Activated B cell treated with CpG ODN at 0.5 μM for 24 hours (primary cell): Measurements from ENCODE around the gene CABP7. TPM values are rescaled to one million over a fixed set of nuclear protein-coding genes. Genes with fewer than 3 reads are reported as not detected.
"Not testable (repeated sequence)": the region's sequence is repeated elsewhere in the genome, so short reads cannot be mapped to it uniquely, and the experiment has no call there.

Experiments used
- ATAC-seq: fragments of 200-7000 bp; cut with Tn5 transposase; one replicate; pipeline ENCODE4 v1.10.0; 2021; ENCODE audit warnings: low read depth, mild to moderate bottlenecking, moderate library complexity
- CTCF ChIA-PET: fragments of 350-600 bp; sonication (Branson Sonifier 250); formaldehyde crosslinking; loops from one replicate; lab custom pipeline; 2021; ENCODE audit warnings: antibody characterized with exemption; lab: Charles Lee
- POLR2A ChIA-PET: fragments of 350-600 bp; sonication (Branson Sonifier 250); formaldehyde crosslinking; loops from one replicate; lab custom pipeline; 2021; ENCODE audit warnings: antibody characterized with exemption; lab: Charles Lee
- DNase-seq: peaks from one replicate; pipeline ENCODE4 v3.0.0; 2022
- H3K27ac Mint-ChIP-seq: one replicate; pipeline ENCODE4 v1.8.0; 2020; ENCODE audit warnings: mixed read lengths
- H3K27me3 Mint-ChIP-seq: one replicate; pipeline ENCODE4 v1.8.0; 2021; ENCODE audit warnings: mixed read lengths
- H3K36me3 Mint-ChIP-seq: one replicate; pipeline ENCODE4 v1.8.0; 2021; ENCODE audit warnings: low read depth, mixed read lengths
- H3K4me1 Mint-ChIP-seq: one replicate; pipeline ENCODE4 v1.8.0; 2021; ENCODE audit warnings: mixed read lengths
- H3K4me3 Mint-ChIP-seq: one replicate; pipeline ENCODE4 v1.8.0; 2020; ENCODE audit warnings: mild to moderate bottlenecking, mixed read lengths
- H3K9me3 Mint-ChIP-seq: one replicate; pipeline ENCODE4 v1.8.0; 2020; ENCODE audit warnings: mixed read lengths
- intact Hi-C: fragments of 100-400 bp; cut with micrococcal nuclease; formaldehyde crosslinking; loops from one replicate; pipeline ENCODE4 v1.15.1; 2024
- total RNA-seq: library from RNA; stranded (reverse); gene quantifications from 2 replicates; pipeline ENCODE4 v1.2.3, GENCODE V29; 2022
- TF ChIP-seq, protein P1 (sequence below): fragments of 200-600 bp; IDR thresholded peaks from one replicate; pipeline ENCODE4 v1.8.0; 2022; ENCODE audit warnings: antibody characterized with exemption, mild to moderate bottlenecking

CABP7 gene
- total RNA-seq, 1 donor from 2014 or later = 0.07 TPM

DNA sequence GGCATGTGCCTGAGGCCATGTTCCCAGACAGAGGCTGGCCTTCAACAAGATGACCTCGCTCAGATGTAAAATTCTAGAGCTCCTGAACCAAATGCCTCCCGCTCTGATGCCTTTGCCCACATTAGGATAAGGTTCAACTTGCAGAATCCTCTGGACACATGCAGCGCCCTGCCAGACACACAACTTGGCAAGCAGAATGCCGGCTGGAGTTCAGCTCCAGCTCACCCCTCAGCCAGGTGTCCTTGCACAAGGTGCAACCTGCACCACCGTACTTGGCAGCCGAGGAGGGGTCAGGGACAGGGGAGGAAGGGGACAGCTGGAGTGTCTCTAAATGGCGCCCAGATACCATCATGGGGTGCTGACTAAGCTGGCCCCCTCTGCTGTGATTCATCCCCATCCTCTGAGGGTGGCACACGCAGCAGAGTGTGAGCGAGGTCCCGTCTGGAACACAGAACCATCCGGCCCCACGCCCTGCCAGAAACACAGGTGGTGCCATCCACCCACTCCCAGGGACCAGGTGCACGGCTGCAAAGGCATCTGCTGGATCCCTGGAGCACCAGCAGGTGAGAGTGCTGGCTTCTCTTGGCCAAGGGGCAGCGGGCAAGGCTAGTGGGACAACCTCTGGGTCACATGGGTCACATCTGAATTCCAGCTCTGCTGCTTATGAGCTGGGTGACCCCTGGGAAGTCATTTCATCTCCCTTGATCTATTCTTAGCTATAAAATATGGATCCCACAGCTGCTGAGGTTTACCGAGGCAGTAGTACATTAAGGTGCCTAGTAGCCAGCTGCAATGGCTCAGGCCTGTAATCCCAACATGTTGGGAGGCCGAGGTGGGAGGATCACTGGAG, 34.2 kb downstream of the CABP7 start:
- peaks cover 8% of the 10 kb centered on the region for H3K36me3 Mint-ChIP-seq
- H3K27me3 Mint-ChIP-seq = no peaks in the 10 kb centered on the region
- H3K4me1 Mint-ChIP-seq = peaks cover 4% of the 10 kb centered on the region
- TF ChIP-seq, protein P1, sequence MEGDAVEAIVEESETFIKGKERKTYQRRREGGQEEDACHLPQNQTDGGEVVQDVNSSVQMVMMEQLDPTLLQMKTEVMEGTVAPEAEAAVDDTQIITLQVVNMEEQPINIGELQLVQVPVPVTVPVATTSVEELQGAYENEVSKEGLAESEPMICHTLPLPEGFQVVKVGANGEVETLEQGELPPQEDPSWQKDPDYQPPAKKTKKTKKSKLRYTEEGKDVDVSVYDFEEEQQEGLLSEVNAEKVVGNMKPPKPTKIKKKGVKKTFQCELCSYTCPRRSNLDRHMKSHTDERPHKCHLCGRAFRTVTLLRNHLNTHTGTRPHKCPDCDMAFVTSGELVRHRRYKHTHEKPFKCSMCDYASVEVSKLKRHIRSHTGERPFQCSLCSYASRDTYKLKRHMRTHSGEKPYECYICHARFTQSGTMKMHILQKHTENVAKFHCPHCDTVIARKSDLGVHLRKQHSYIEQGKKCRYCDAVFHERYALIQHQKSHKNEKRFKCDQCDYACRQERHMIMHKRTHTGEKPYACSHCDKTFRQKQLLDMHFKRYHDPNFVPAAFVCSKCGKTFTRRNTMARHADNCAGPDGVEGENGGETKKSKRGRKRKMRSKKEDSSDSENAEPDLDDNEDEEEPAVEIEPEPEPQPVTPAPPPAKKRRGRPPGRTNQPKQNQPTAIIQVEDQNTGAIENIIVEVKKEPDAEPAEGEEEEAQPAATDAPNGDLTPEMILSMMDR = no peak
- no peak overlapping the region for H3K4me3 Mint-ChIP-seq
- ATAC-seq (no peak), DNase-seq (no peak)
- ChIA-PET POLR2A (interaction anchor here (0.6 kb wide), 1 partner anchor 1693 kb away, joined by 3 read pairs; no protein-coding TSS in a partner anchor), CTCF (interaction anchor here (0.8 kb wide), 1 partner anchor 251 kb away, joined by 3 read pairs; no protein-coding TSS in a partner anchor)
- no peaks in the 10 kb centered on the region for H3K9me3 Mint-ChIP-seq
- H3K27ac Mint-ChIP-seq = no peak overlapping the region
- intact Hi-C loops = no loop called here

DNA sequence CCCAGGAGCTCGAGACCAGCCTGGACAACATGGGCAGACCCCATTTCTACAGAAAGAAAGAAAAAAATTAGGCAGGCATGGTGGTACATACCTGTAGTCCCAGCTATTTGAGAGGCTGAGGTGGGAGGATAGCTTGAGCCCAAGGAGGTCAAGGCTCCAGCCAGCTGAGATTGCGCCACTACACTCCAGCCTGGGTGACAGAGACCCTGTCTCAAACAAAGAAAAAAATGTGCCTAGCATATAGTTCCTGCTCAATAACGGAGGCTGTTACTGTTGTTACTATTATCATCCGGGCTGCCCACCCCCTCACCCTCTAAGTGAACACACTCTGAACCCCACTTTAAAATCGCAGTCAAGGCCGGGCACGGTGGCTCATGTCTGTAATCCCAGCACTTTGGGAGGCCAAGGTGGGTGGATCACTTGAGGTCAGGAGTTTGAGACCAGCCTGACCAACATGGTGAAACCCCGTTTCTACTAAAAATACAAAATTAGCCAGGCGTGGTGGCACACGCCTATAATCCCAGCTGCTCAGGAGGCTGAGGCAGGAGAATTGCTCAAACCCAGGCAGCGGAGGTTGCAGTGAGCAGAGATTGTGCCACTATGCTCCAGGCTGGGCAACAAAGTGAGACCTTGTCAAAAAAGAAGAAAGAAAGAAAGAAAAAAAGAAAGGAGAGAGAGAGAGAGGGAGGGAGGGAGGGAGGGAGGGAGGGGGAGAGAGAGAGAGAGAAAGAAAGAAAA, 35.0 kb downstream of the CABP7 start:
- CTCF ChIA-PET, H3K9me3 Mint-ChIP-seq, H3K36me3 Mint-ChIP-seq, H3K27me3 Mint-ChIP-seq, intact Hi-C loops, H3K27ac Mint-ChIP-seq, H3K4me3 Mint-ChIP-seq, POLR2A ChIA-PET, DNase-seq, H3K4me1 Mint-ChIP-seq, ATAC-seq: not testable (repeated sequence)

DNA sequence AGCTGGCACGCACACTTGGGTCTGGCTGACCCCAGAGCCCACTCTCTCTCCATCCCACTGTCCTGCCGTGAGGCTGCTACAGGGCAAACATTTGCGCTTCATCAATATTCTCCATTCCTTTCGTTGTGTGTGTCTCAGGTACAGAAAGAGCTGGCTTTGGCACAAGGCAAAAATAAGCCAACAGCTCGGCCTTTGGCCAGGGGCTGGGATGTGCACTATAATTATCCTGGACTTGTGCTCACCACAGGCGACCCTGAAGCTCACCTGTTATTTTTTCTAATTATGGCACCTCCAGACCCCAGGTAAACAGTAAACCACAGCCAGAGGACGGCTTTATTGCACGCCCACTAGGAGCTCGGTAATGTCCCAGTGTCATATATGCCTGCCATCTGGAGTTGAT, 36.1 kb downstream of the CABP7 start:
- no peak overlapping the region for H3K4me3 Mint-ChIP-seq
- DNase-seq = no peak
- ChIA-PET CTCF (no interaction called here), POLR2A (no interaction called here)
- H3K27ac Mint-ChIP-seq = no peak overlapping the region
- no peaks in the 10 kb centered on the region for H3K27me3 Mint-ChIP-seq
- intact Hi-C loops = no loop called here
- no peaks in the 10 kb centered on the region for H3K9me3 Mint-ChIP-seq
- TF ChIP-seq, protein P1 = no peak
- ATAC-seq = no peak
- H3K36me3 Mint-ChIP-seq = no peaks in the 10 kb centered on the region
- H3K4me1 Mint-ChIP-seq = peaks cover 4% of the 10 kb centered on the region

DNA sequence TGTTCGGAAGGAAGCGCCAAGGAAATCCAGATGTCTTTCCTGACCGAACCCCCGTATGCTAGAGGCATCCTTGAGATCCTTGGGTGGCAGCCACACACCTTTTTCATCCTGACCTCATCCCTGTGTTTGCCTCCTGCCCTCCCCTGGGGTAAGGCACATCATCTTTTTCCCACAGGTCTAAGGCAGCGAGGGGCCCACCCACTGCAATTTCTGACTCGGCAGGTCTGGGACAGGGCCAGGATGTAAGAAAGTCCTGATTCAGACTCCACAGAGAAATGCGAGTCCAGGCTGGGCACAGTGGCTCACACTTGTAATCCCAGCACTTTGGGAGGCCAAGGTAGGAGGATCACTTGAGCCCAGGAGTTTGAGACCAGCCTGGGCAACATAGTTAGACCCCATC, 36.5 kb downstream of the CABP7 start:
- ChIA-PET POLR2A (no interaction called here), CTCF (no interaction called here)
- no peak for DNase-seq
- no peak overlapping the region for H3K4me3 Mint-ChIP-seq
- intact Hi-C loops = no loop called here
- no peaks in the 10 kb centered on the region for H3K9me3 Mint-ChIP-seq
- H3K27me3 Mint-ChIP-seq = no peaks in the 10 kb centered on the region
- H3K36me3 Mint-ChIP-seq = no peaks in the 10 kb centered on the region
- ATAC-seq = no peak
- H3K27ac Mint-ChIP-seq = no peak overlapping the region
- H3K4me1 Mint-ChIP-seq = peaks cover 4% of the 10 kb centered on the region
- TF ChIP-seq, protein P1 = no peak

DNA sequence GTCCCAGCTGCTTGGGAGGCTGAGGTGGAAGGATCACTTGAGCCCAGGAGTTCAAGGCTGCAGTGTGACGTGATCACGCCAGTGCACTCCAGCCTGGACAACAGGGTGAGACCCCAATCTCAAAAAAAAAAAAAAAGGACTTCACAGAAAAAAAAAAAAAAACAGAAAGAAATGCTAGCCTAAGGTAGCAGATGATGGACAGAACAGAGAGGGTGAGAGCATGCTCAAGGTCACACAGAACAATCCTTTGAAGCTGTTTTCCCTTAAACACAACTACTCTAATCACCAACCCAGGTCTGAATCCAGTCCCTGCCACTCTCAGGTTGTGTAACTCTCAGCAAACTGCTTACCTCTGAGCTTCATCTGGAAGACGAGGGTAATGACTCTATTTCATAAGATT, 37.3 kb downstream of the CABP7 start:
- ChIA-PET CTCF (no interaction called here), POLR2A (interaction anchor here (0.6 to 1.1 kb wide), 2 partner anchors 9 to 85 kb away, joined by 3 read pairs; no protein-coding TSS in a partner anchor)
- no peak for DNase-seq

More for the DNA sequence above, 37.3 kb downstream of the CABP7 start:
- Mint-ChIP-seq H3K9me3 (no peaks in the 10 kb centered on the region), H3K36me3 (no peaks in the 10 kb centered on the region), H3K27me3 (no peaks in the 10 kb centered on the region), H3K27ac (no peak overlapping the region), H3K4me1 (peaks cover 4% of the 10 kb centered on the region), H3K4me3 (no peak overlapping the region)
- intact Hi-C loops = no loop called here
- no peak for ATAC-seq
- TF ChIP-seq, protein P1 = no peak
